ENCODE measurements around the gene SVIL. TPM values are rescaled to one million over a fixed set of nuclear protein-coding genes. Genes with fewer than 3 reads are reported as not detected.

The SVIL gene
- total RNA-seq, 1 donor = 7.8 TPM

DNA sequence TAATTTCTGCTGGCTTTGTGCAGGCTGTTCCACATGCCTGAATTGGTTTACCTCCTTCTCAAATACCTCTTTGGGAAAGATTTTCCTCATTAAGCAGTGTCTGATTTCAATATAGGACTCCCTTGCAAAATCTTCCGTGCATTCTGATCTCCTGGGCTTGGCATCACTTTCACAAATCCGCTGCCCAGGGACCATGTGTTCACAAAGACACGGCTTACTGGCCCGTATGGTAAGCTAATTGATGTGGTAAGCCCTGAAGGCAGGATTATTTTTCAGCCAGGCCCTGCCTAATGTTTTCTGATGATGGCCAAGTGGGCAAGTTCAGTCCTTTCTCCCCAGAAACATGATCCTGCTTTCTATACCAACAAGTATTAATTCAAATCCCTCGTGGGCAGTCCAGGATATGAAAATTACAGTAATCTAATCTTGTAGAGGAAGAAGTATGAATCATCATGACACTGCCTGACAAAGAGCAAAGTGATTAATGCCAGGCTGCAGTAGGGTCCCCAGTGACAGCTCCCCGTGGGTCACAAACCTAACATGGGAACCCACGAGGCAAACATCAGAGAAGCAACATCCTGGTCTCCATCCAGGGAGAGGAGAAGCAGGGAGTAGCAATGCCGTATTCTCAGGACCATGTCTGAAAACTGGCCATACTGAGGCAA lies 11.6 kb upstream of the SVIL start:
- peak overlapping the region; percentile 20 for H3K4me3 ChIP-seq (ENCODE audit: low read depth, low read length)
- DNase-seq (ENCODE audit: low read depth) = peak; percentile 79
- TF ChIP-seq, protein P1, sequence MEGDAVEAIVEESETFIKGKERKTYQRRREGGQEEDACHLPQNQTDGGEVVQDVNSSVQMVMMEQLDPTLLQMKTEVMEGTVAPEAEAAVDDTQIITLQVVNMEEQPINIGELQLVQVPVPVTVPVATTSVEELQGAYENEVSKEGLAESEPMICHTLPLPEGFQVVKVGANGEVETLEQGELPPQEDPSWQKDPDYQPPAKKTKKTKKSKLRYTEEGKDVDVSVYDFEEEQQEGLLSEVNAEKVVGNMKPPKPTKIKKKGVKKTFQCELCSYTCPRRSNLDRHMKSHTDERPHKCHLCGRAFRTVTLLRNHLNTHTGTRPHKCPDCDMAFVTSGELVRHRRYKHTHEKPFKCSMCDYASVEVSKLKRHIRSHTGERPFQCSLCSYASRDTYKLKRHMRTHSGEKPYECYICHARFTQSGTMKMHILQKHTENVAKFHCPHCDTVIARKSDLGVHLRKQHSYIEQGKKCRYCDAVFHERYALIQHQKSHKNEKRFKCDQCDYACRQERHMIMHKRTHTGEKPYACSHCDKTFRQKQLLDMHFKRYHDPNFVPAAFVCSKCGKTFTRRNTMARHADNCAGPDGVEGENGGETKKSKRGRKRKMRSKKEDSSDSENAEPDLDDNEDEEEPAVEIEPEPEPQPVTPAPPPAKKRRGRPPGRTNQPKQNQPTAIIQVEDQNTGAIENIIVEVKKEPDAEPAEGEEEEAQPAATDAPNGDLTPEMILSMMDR (IDR thresholded peaks at IDR 0.05; ENCODE audit: insufficient read depth, low read depth, low read length) = no peak

DNA sequence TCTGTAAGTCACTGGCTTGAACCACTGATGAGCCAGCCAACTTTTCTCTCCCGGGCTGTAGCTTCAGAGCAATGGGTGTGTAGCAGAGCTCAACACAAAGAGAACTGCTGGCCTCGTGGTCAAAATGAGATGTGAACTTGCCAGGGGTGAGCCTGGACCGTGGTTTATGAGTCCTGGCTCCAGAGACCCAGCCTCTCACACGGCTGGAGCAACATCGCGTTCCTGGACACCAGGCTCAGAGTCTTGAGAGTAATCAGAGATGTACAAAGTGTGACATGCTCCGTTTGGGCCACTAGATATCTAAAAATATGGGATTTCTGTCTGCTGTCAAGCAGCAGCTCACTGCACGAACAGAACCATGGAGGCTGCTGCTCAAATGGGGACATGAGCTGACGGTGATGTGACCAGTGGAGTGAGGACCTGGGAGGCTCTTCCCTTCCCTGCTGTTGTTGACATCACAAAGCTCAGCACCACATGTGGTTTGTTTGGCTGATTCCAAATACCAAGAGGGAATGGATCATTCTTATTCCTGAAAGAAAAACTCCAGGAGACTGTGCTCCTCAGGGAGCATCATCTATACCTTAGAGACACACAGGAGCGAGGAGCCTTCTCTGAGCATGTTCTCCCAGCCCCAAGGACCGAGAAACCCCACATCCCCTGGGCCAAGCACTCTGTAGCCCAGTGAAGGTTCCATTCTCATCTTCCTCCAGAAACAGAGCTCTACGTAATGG lies 9.2 kb upstream of the SVIL start:
- H3K4me3 ChIP-seq (ENCODE audit: low read depth, low read length) = no peak overlapping the region
- no peak for DNase-seq (ENCODE audit: low read depth)
- TF ChIP-seq, protein P1 (IDR thresholded peaks at IDR 0.05; ENCODE audit: insufficient read depth, low read depth, low read length) = no peak

DNA sequence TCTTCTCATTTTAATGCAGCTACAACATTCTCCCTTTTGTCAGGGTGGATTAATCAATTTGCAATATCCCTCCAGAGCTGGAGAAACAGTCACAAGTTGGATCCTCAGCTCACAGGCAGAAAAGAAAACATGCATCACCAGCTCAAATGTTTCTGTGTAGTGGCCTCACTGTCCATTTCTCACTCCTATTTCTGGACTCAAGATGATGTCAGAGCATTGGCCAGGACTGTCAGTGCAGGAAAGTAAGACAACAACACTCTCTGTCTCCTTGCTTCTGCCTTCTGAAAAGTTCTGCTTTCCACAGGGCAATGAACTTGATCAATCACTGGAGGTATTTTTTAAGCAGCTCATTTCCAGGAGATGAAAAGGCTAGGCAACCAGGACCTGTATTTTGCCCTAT lies 8.2 kb upstream of the SVIL start:
- peak; percentile 66 for DNase-seq (ENCODE audit: low read depth)
- TF ChIP-seq, protein P1 (IDR thresholded peaks at IDR 0.05; ENCODE audit: insufficient read depth, low read depth, low read length) = no peak
- no peak overlapping the region for H3K4me3 ChIP-seq (ENCODE audit: low read depth, low read length)

DNA sequence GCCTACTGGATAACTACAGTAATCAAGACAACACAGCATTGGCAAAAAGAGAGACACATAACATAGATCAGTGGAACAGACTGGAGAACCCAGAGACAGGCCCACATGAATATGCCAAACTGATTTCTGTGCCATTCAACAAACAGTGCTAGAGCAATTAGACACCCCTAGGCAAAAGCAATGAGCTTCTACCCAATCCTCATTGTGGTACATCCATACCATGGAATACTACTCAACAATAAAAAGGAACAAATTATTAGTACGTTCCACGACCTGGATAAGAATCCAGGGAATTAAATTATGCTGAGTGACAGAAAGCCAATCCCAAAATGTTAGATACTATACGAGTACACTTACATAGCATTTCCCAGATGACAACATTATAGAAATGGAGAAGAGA lies 2.8 kb upstream of the SVIL start:
- no peak overlapping the region for H3K4me3 ChIP-seq (ENCODE audit: low read depth, low read length)
- no peak for DNase-seq (ENCODE audit: low read depth)
- TF ChIP-seq, protein P1 (IDR thresholded peaks at IDR 0.05; ENCODE audit: insufficient read depth, low read depth, low read length) = no peak

DNA sequence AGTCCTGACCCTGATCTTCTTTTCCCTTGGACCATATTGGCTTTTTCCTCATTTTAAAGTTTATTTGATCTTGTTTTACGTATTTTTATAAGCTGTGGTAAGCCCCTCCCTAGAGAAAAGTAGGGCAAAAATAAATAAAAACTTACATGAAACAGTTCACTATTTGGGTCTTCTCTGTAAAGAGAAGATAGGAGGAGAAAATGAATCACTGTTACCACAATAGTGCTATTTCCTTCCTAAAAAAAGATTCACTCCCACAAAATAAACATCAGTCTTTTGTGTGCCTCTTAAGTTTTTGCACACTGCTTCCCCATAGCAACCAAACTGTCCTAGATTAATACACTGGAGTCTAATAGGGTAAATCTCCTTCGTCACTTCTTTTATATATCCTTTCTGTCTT lies 1.4 kb upstream of the SVIL start:
- no peak overlapping the region for H3K4me3 ChIP-seq (ENCODE audit: low read depth, low read length)
- TF ChIP-seq, protein P1 (IDR thresholded peaks at IDR 0.05; ENCODE audit: insufficient read depth, low read depth, low read length) = no peak
- peak; percentile 82 for DNase-seq (ENCODE audit: low read depth)

DNA sequence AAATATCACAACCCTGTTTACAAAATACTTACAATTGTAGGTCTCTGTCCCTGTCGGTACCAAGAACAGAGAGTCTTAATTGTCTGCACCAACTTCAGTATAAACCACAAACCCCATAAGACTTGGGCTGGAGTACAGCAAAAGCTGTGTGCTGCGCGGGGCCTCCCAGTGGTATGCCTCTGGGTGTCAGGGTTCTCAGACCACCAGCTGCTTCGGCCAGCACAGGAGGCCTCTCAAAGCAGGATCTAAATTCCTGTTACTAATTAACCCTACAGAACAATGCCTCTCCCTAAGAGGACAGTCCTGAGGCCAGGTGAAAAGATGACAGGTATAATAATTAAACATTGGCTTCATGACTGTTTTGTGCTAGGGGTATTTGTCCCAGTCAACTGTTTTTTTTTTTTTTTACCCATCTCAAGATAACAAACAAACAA lies 957 bp upstream of the SVIL start:
- TF ChIP-seq, protein P1 (IDR thresholded peaks at IDR 0.05; ENCODE audit: insufficient read depth, low read depth, low read length) = peak; percentile 6
- no peak overlapping the region for H3K4me3 ChIP-seq (ENCODE audit: low read depth, low read length)
- DNase-seq (ENCODE audit: low read depth) = peak; percentile 63

Data from fibroblast of villous mesenchyme (primary cell).